Cortex of kidney (tissue), 1 donor: ENCODE measurements around the gene PHF12.

ENCODE experiments used
- DNase-seq: peaks from one replicate; lab custom pipeline; 2025; lab: John Stamatoyannopoulos, UW

PHF12 gene

DNA sequence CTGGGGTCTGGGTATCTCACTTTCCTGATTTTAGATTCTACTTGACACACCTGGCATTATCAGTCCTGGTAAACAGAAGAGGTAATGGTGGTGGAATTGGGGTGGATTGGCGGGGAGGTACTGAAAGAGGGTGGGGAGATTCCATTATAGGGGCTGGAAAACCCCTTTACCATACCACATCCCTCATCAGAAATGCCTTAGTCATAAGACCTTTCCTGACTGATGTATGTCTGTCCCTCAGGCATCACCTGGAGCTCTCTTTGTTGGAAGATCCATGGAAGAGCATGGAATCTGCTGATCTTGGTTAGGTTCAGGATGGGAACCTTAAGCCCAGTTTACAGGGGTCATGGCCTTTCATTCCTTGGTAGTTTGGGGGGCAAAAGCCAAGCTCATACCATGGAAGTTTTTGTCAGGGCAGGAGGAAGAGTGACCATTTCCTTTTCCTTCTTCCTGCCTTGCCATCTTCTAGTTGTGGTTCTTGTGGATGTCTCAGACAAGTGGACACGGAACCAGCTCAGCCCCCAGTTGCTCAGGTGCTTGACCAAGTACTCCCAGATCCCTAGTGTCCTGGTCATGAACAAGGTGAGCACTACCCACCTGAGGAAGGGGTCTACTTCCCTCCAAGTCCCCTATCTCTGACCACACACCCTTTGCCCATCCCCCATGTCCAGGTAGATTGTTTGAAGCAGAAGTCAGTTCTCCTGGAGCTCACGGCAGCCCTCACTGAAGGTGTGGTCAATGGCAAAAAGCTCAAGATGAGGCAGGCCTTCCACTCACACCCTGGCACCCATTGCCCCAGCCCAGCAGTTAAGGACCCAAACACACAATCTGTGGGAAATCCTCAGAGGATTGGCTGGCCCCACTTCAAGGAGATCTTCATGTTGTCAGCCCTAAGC lies 93.2 kb downstream of the PHF12 start:
- no peak for DNase-seq

DNA sequence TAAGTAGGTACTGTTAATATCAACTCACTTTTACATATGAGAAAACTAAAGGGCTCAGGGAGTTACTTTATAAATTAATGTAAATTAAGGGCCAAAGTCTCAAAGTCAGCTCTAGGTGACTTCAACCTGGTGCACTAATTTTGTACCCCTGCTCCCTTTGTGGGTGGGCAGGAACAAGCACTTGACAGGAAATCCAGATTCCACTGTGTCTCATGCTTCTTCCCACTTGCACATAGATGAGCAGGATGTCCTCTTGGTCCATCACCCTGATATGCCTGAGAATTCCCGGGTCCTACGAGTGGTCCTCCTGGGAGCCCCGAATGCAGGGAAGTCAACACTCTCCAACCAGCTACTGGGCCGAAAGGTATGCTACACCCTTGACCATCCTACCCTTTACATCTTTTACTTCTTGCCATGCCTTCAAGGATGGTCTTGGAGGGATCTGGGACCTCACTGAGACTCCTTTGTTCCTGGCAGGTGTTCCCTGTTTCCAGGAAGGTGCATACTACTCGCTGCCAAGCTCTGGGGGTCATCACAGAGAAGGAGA lies 95.2 kb downstream of the PHF12 start:
- DNase-seq: no peak

DNA sequence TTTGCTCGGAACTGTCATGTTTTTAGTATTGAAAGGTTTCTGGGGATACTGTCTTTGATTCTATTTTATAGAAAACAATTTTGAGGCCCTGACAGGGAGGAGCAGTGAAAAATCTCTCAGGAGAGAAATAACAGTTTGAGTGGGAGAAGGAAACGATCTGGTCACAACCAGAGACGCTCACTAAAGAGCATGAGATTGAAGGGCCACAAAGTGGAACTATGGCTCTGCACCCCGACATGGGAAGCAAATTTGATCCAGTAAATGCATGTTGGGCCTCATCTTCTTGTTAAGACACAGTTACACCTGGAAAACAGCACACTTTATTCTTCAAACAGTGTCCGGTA lies 96.0 kb downstream of the PHF12 start:
- no peak for DNase-seq
